IMR-90 (cell line): ENCODE measurements around the gene APOB. TPM values are rescaled to one million over a fixed set of nuclear protein-coding genes. Genes with fewer than 3 reads are reported as not detected.

Source experiments
- ATAC-seq: fragments of 200-7000 bp; cut with Tn5 transposase; 2 replicates; pipeline ENCODE4 v1.9.1; 2020; ENCODE audit warnings: low read depth, mild to moderate bottlenecking, moderate library complexity
- BruUV-seq: library from RNA; stranded (reverse); fragments of 400-500 nt; replicated peaks from 2 replicates; lab custom pipeline; 2021; lab: Mats Ljungman, UMichigan
- CTCF ChIA-PET: fragments of 300-600 bp; formaldehyde crosslinking; extraction: SDS; loops from one replicate; lab custom pipeline; 2021; ENCODE audit warnings: antibody characterized with exemption; lab: Yijun Ruan, JAX
- POLR2A ChIA-PET: fragments of 300-600 bp; sonication (Branson Sonifier 250); formaldehyde crosslinking; loops from one replicate; lab custom pipeline; 2022; ENCODE audit warnings: antibody characterized with exemption; ENCODE audit not compliant: unreplicated experiment; lab: Charles Lee
- DNase-seq: peaks from one replicate; pipeline ENCODE4 v3.0.0; 2013
- H2AFZ ChIP-seq: replicated peaks from 2 replicates; pipeline ENCODE3; 2013; ENCODE audit warnings: low read length, mild to moderate bottlenecking; ENCODE audit not compliant: poor library complexity
- H2AK5ac ChIP-seq: 2 replicates; pipeline ENCODE4 v1.6.1; 2013; ENCODE audit warnings: low read depth, low read length, inconsistent platforms
- H2AK9ac ChIP-seq: replicated peaks from 2 replicates; pipeline ENCODE3; 2013; ENCODE audit warnings: mild to moderate bottlenecking, low read depth, low read length, moderate library complexity; ENCODE audit not compliant: poor library complexity
- H2BK120ac ChIP-seq: 2 replicates; pipeline ENCODE4 v1.6.1; 2013; ENCODE audit warnings: low read depth, low read length, inconsistent platforms
- H2BK15ac ChIP-seq: 3 replicates; pipeline ENCODE4 v1.6.1; 2013; ENCODE audit warnings: low read depth, low read length, inconsistent platforms
- H2BK20ac ChIP-seq: 2 replicates; pipeline ENCODE4 v1.6.1; 2013; ENCODE audit warnings: low read depth, mild to moderate bottlenecking, inconsistent platforms, low read length, moderate library complexity
- H2BK5ac ChIP-seq: 2 replicates; pipeline ENCODE4 v1.6.1; 2013; ENCODE audit warnings: mild to moderate bottlenecking, low read depth, low read length, inconsistent platforms; ENCODE audit not compliant: poor library complexity, severe bottlenecking
- H3K14ac ChIP-seq: replicated peaks from 2 replicates; pipeline ENCODE4 v1.6.1; 2013; ENCODE audit warnings: low read depth, low read length, inconsistent platforms
- H3K18ac ChIP-seq: 2 replicates; pipeline ENCODE4 v1.6.1; 2013; ENCODE audit warnings: low read depth, low read length, control low read depth
- H3K23ac ChIP-seq: 2 replicates; pipeline ENCODE4 v1.6.1; 2013; ENCODE audit warnings: low read depth, low read length, inconsistent platforms
- H3K27ac ChIP-seq: 2 replicates; pipeline ENCODE4 v1.5.1; 2013; ENCODE audit warnings: mild to moderate bottlenecking, control low read depth, low read length; ENCODE audit not compliant: insufficient read depth
- H3K27me3 ChIP-seq: 2 replicates; pipeline ENCODE4 v1.6.1; 2013; ENCODE audit warnings: low read length; ENCODE audit not compliant: control insufficient read depth, insufficient read depth
- H3K36me3 ChIP-seq: 2 replicates; pipeline ENCODE4 v1.6.1; 2013; ENCODE audit warnings: low read length, mixed read lengths; ENCODE audit not compliant: control insufficient read depth, insufficient read depth
- H3K4ac ChIP-seq: 2 replicates; pipeline ENCODE4 v1.6.1; 2013; ENCODE audit warnings: low read depth, low read length, inconsistent platforms
- H3K4me1 ChIP-seq: 2 replicates; pipeline ENCODE4 v1.6.1; 2013; ENCODE audit warnings: low read length, mixed read lengths; ENCODE audit not compliant: control insufficient read depth, insufficient read depth
- H3K4me2 ChIP-seq: 2 replicates; pipeline ENCODE4 v1.6.1; 2013; ENCODE audit warnings: low read depth, mild to moderate bottlenecking, control low read depth, low read length, moderate library complexity
- H3K4me3 ChIP-seq: 2 replicates; pipeline ENCODE4 v1.5.1; 2013; ENCODE audit warnings: low read depth, mild to moderate bottlenecking, control low read depth, low read length, moderate library complexity; ENCODE audit not compliant: insufficient read depth
- H3K56ac ChIP-seq: 2 replicates; pipeline ENCODE4 v1.6.1; 2013; ENCODE audit warnings: low read length, inconsistent platforms; ENCODE audit not compliant: insufficient read depth; ENCODE audit errors: extremely low read depth
- H3K79me1 ChIP-seq, 2 experiments: 2 replicates each; pipeline ENCODE4 v1.6.1; 2013; ENCODE audit warnings: low read length in 2 of 2, inconsistent platforms in 1 of 2, low read depth in 1 of 2
- H3K9ac ChIP-seq: 2 replicates; pipeline ENCODE4 v1.6.1; 2013; ENCODE audit warnings: low read depth, low read length, control low read depth
- H3K9me1 ChIP-seq: 2 replicates; pipeline ENCODE4 v1.6.1; 2013; ENCODE audit warnings: low read length, inconsistent platforms; ENCODE audit not compliant: insufficient read depth
- H3K9me3 ChIP-seq: 2 replicates; pipeline ENCODE4 v1.6.1; 2013; ENCODE audit warnings: low read length; ENCODE audit not compliant: control insufficient read depth, insufficient read depth
- H4K20me1 ChIP-seq: 2 replicates; pipeline ENCODE4 v1.6.1; 2013; ENCODE audit warnings: low read length, inconsistent platforms; ENCODE audit not compliant: insufficient read depth
- H4K5ac ChIP-seq: 2 replicates; pipeline ENCODE4 v1.6.1; 2013; ENCODE audit warnings: mild to moderate bottlenecking, low read depth, low read length, control low read depth
- H4K8ac ChIP-seq, 2 experiments: 2 replicates each; pipeline ENCODE4 v1.6.1; 2013; ENCODE audit warnings: low read depth in 2 of 2, low read length in 2 of 2, control low read depth in 1 of 2, inconsistent platforms in 1 of 2
- H4K91ac ChIP-seq: 2 replicates; pipeline ENCODE4 v1.6.1; 2013; ENCODE audit warnings: low read depth, low read length, inconsistent platforms; ENCODE audit not compliant: insufficient read depth
- BHLHE40 ChIP-seq: fragments of 150-350 bp; IDR thresholded peaks from 2 replicates; pipeline ENCODE4 v1.6.1; 2016; ENCODE audit warnings: mild to moderate bottlenecking, low read depth, low read length
- CEBPB ChIP-seq: IDR thresholded peaks from 2 replicates; pipeline ENCODE4 v1.6.1; 2012; ENCODE audit warnings: low read depth, low read length, improper control_type of control experiment
- CTCF ChIP-seq: conservative IDR thresholded peaks from 2 replicates; pipeline ENCODE4 v1.5.1; 2012; ENCODE audit warnings: mild to moderate bottlenecking, low read depth, low read length, improper control_type of control experiment
- ELK1 ChIP-seq: fragments of 150-350 bp; IDR thresholded peaks from 2 replicates; pipeline ENCODE4 v1.6.1; 2016; ENCODE audit warnings: low read depth, mild to moderate bottlenecking, low read length, moderate library complexity, borderline replicate concordance
- FOS ChIP-seq: fragments of 150-350 bp; IDR thresholded peaks from 2 replicates; pipeline ENCODE4 v1.6.1; 2016; ENCODE audit warnings: low read depth, low read length
- MAZ ChIP-seq: IDR thresholded peaks from 2 replicates; pipeline ENCODE4 v1.6.1; 2012; ENCODE audit warnings: low read depth, mild to moderate bottlenecking, low read length, improper control_type of control experiment, moderate library complexity, borderline replicate concordance
- POLR2A ChIP-seq: IDR thresholded peaks from 2 replicates; pipeline ENCODE4 v1.6.1; 2012; ENCODE audit warnings: mild to moderate bottlenecking, low read depth, low read length
- RAD21 ChIP-seq: IDR thresholded peaks from 2 replicates; pipeline ENCODE4 v1.6.1; 2012; ENCODE audit warnings: low read length, improper control_type of control experiment
- RCOR1 ChIP-seq: IDR thresholded peaks from 2 replicates; pipeline ENCODE4 v1.6.1; 2012; ENCODE audit warnings: mild to moderate bottlenecking, low read length, improper control_type of control experiment; ENCODE audit not compliant: insufficient replicate concordance
- RFX5 ChIP-seq: IDR thresholded peaks from 2 replicates; pipeline ENCODE4 v1.8.0; 2012; ENCODE audit warnings: low read depth, mild to moderate bottlenecking, low read length, moderate library complexity
- SMC3 ChIP-seq: fragments of 150-350 bp; IDR thresholded peaks from 2 replicates; pipeline ENCODE4 v1.6.1; 2016; ENCODE audit warnings: low read depth, mild to moderate bottlenecking, antibody characterized with exemption, low read length, moderate library complexity
- USF2 ChIP-seq: fragments of 150-350 bp; IDR thresholded peaks from 2 replicates; pipeline ENCODE4 v1.6.1; 2017; ENCODE audit warnings: mild to moderate bottlenecking, antibody characterized with exemption, low read length, low read depth
- dilution Hi-C: fragments of 300-500 bp; cut with HindIII; formaldehyde crosslinking; loops from one replicate; pipeline ENCODE4 v1.14.3; 2018; ENCODE audit warnings: low sequenced_read_pairs; ENCODE audit not compliant: unreplicated experiment
- in situ Hi-C: fragments of 300-500 bp; cut with MboI; formaldehyde crosslinking; loops from 3 replicates; pipeline ENCODE4 v1.14.3; 2019; ENCODE audit warnings: low sequenced_read_pairs, inconsistent platforms, mixed read lengths
- intact Hi-C: fragments of 100-400 bp; cut with micrococcal nuclease; formaldehyde crosslinking; loops from 2 replicates; pipeline ENCODE4 v1.10.0; 2022
- polyA plus RNA-seq, 3 experiments: library from polyadenylated mRNA; depleted of rRNA; stranded (reverse); fragments of >200 nt; gene quantifications; 2 replicates each; pipeline ENCODE4 v1.2.3, GENCODE V29; 2012; ENCODE audit warnings: low replicate concordance in 1 of 3
- total RNA-seq: library from RNA; depleted of rRNA; stranded (reverse); fragments of >200 nt; gene quantifications from 2 replicates; pipeline ENCODE4 v1.2.3, GENCODE V29; 2012

The APOB gene
- total and polyA plus RNA-seq, 2 of the 4 experiments (the other 2 are of a cell fraction): under 0.01 TPM; not detected in 1

GRCh38 chr2:21050164-21050563 is 6.3 kb upstream of the APOB start:
- H2AK9ac ChIP-seq: no peak overlapping the region
- no peak overlapping the region for H2AFZ ChIP-seq
- H2BK15ac ChIP-seq: no peak overlapping the region
- H3K18ac ChIP-seq: no peak overlapping the region
- BruUV-seq: no TSS peak
- no peak overlapping the region for H3K9ac ChIP-seq
- intact Hi-C loops: no loop called here
- DNase-seq: no peak
- no peak overlapping the region for H2BK120ac ChIP-seq
- no peaks in the 10 kb centered on the region for H3K79me1 ChIP-seq
- no peak for ATAC-seq
- no peaks in the 10 kb centered on the region for H3K9me3 ChIP-seq
- in situ Hi-C loops: no loop called here
- no peak overlapping the region for H4K8ac ChIP-seq
- H3K4me3 ChIP-seq: no peak overlapping the region
- H4K91ac ChIP-seq: no peak overlapping the region
- no peaks in the 10 kb centered on the region for H3K4me1 ChIP-seq
- H3K23ac ChIP-seq: no peak overlapping the region
- no peak overlapping the region for H3K27ac ChIP-seq
- no peak overlapping the region for H3K14ac ChIP-seq
- no peaks in the 10 kb centered on the region for H3K27me3 ChIP-seq
- ChIA-PET POLR2A (no interaction called here), CTCF (no interaction called here)
- no peak overlapping the region for H3K56ac ChIP-seq
- H3K36me3 ChIP-seq: no peaks in the 10 kb centered on the region
- H3K4ac ChIP-seq: no peak overlapping the region
- H2BK5ac ChIP-seq: no peak overlapping the region
- TF ChIP-seq FOS (no peak), POLR2A (no peak), MAZ (no peak), SMC3 (no peak), RCOR1 (no peak), USF2 (no peak), CEBPB (no peak), CTCF (no peak), BHLHE40 (no peak), ELK1 (no peak), RAD21 (no peak), RFX5 (no peak)
- dilution Hi-C loops: no loop called here
- H4K20me1 ChIP-seq: no peaks in the 10 kb centered on the region
- no peak overlapping the region for H3K4me2 ChIP-seq
- H3K9me1 ChIP-seq: no peaks in the 10 kb centered on the region
- H2BK20ac ChIP-seq: no peak overlapping the region
- no peak overlapping the region for H4K5ac ChIP-seq
- H2AK5ac ChIP-seq: no peak overlapping the region
